Left kidney (tissue), 2 donors: ENCODE results near the gene MYT1. TPM values are rescaled to one million over a fixed set of nuclear protein-coding genes. Genes with fewer than 3 reads are reported as not detected.
"Not testable (repeated sequence)": the region's sequence is repeated elsewhere in the genome, so short reads cannot be mapped to it uniquely, and the experiment has no call there.

Source experiments
- DNase-seq: peaks from one replicate; pipeline ENCODE4 v3.0.0-alpha.2; 2013
- polyA plus RNA-seq: library from polyadenylated mRNA; unstranded; fragments of 120-200 nt; gene quantifications from one replicate; pipeline ENCODE4 v1.2.1, GENCODE V29; 2013; ENCODE audit not compliant: insufficient read length

MYT1 gene
- polyA plus RNA-seq, 1 donor = 0.33 TPM

DNA sequence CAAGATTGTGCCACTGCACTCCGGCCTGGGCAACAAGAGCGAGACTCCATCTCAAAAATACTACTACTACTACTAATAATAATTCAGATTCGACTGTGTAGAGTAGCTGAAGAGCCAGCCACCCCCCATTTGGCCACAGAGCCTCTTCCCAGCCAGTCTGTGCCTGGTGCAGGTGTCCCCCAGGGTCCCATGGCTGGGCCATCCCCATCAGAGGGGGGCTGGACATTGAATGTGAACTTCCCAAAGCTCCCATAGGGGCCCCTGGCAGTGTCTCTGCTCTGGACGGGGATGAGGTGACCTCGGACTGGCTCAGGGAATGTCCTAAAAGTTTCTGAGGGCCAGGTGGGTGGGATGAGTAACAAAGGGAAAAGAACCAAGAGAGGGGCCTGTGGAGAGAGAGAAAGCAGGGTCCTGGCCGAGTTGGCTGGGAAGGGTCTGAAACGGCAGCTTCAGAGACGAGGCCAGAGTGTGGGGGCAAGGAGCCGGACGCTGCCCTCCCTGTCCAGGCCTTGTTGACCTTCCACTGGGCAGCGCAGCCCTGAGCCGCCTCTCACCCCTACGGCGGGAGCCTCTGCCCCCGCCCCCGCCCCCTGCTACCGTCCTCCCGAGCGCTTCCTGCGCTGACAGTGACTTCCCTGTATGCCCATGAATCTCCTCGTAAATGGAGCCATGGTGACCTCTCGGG, 66.4 kb downstream of the MYT1 start:
- DNase-seq = no peak

DNA sequence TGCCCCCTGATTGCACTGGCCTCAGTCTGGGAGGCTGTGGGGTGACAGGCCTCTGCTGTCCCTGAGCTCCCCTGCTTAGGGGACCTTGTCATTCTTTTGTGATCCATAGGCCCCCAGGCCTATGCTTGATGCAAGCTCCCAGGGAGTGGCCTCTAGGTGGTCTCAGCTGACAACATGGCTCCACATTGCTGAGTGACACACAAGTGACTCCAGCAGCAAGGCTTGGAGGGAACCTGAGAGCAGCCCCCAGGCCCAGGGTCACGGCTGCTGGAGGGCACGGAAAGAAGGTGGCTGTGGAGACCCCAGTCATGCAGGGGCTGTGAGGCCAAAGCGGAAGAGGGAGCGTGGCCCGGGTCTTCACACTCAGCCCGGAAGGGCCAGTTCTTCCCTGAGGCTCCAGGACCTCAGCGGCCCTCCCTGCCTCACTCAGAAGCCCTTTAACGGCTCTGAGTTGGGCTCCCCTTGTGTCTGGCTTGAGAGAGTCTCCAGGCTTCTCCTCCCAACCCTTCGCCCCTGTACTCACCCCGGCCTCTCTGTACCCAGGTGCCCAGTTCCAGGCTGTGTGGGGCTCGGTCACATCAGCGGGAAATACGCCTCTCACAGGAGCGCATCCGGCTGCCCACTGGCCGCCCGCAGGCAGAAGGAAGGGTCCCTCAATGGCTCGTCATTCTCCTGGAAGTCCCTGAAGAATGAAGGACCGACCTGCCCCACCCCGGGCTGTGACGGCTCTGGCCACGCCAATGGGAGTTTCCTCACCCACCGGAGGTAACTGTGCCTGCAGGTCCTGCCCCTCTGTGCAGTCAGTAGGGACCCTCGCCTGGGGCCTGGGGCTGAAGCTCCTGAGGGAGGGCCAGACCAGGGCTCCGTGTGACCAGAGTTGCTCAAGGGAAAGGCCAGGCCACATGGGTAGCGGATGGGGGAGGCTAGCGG, 67.6 kb downstream of the MYT1 start:
- DNase-seq = no peak

DNA sequence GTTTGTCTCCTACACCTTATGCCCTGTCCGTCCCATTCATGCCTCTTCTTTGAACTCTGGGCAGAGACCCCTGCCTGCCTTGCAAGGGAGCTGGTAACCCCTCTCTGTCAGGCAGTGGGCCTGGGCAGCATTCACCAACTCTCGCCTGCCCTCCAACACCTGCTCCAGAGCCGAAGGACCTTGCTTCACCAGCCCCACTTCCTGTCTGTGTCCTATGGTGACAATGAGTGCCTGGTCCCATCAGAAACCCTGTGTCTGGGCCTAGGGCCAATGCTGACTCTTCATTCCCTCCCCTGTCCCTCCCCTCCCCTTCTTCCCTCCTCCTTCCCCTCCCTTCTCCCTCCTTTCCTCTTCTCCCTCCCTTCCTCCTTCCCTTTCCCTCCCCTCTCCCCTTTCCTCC, 68.5 kb downstream of the MYT1 start:
- DNase-seq = no peak

DNA sequence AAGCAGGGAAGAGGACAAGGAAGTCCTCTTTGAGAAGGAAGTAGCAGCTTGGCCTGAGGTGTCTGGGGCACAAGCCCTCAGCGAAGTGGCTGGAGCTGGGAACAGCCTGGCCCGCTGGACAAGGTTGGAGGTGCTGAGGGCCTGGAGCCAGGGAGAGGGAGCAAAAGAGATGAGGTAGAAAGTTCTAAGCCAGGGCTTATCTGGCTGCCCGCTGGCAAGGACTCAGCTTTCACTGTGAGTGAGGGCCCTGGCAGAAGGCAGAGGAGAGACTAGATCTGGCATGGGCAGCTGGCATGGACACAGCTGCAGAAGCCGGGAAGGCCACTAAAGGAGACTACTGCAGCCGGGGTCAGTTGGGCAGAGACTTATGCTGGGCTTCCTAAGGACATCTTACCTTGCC, 69.5 kb downstream of the MYT1 start:
- DNase-seq = no peak

DNA sequence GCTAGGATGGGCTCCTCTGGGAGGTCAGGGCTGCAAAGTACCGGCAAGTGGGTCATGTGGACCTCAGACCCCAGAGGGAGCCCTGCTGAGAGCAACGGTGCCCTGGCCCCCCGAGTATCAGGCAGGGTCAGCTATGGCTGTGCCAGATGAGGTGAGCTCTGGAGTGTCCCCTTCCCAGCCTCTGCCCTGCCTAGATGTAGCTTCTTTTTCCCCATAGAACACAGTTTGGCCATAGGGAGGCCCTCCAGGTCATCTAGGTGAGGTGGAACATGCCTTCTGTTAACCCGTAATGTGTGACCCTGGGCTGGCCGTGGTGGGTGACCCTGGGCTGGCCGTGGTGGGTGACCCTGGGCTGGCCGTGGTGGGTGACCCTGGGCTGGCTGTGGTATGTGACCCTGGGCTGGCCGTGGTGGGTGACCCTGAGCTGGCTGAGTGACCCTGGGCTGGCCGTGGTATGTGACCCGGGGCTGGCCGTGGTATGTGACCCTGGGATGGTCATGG, 70.1 kb downstream of the MYT1 start:
- no peak for DNase-seq

DNA sequence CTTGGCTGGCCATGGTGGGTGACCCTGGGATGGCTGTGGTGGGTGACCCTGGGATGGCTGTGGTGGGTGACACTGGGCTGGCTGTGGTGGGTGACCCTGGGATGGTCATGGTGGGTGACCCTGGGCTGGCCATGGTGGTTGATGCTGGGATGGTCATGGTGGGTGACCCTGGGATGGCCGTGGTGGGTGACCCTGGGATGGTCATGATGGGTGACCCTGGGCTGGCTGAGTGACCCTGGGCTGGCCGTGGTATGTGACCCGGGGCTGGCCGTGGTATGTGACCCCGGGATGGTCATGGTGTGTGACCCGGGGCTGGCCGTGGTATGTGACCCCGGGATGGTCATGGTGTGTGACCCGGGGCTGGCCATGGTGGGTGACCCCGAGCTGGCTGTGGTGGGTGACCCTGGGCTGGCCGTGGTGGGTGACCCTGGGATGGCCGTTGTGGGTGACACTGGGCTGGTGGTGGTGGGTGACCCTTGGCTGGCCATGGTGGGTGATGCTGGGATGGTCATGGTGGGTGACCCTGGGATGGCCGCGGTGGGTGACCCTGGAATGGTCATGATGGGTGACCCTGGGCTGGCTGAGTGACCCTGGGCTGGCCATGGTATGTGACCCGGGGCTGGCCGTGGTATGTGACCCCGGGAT, 70.8 kb downstream of the MYT1 start:
- DNase-seq = not testable (repeated sequence)

DNA sequence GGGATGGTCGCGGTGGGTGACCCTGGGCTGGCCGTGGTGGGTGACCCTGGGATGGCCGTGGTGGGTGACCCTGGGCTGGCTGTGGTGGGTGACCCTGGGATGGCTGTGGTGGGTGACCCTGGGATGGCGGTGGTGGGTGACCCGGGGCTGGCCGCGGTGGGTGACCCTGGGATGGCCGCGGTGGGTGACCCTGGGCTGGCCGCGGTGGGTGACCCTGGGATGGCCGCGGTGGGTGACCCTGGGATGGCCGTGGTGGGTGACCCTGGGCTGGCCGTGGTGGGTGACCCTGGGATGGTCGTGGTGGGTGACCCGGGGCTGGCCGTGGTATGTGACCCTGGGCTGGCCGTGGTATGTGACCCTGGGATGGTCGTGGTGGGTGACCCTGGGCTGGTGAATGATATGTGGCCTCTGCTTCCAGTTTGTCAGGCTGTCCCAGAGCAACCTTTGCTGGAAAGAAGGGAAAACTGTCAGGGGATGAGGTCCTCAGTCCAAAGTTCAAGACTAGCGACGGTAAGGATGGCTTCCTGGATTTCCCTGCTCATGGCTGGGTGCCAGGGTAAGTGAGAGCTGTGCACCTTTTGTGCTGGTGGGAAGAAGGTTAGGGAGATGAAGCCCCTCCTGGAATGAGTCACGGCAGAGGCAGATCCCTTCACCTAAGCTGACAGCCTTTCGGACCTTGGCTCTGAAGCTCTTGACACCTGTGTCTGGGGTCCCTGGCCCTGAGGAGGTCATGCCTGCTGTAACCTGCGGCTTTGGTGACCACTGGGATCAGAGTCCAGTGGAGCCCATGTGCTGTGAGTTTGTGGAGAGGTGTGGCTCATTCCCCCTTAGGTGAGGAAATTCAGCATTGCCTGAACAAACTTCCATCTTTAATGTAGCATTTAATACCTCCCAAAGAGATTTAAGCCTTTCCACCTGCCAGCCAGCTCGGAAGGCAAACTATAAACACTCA, 72.2 kb downstream of the MYT1 start:
- DNase-seq = no peak

DNA sequence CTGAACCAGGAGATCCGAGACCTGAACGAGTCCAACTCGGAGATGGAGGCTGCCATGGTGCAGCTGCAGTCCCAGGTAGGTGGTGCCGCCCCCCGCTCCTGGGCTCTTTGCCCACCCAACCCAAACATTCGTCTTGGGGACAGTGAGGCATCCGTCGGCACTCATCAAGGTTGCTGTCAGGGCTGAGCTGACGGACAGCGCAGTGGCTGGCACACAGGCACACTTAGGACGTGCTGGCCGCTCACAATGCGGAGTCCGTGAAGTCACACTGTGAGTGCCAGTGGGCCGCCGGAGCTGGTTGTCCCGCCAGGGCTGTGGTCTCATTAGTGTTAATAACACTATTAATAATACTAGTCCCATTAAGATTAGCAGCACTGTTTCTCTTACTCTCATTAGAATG, 73.1 kb downstream of the MYT1 start:
- DNase-seq = no peak

DNA sequence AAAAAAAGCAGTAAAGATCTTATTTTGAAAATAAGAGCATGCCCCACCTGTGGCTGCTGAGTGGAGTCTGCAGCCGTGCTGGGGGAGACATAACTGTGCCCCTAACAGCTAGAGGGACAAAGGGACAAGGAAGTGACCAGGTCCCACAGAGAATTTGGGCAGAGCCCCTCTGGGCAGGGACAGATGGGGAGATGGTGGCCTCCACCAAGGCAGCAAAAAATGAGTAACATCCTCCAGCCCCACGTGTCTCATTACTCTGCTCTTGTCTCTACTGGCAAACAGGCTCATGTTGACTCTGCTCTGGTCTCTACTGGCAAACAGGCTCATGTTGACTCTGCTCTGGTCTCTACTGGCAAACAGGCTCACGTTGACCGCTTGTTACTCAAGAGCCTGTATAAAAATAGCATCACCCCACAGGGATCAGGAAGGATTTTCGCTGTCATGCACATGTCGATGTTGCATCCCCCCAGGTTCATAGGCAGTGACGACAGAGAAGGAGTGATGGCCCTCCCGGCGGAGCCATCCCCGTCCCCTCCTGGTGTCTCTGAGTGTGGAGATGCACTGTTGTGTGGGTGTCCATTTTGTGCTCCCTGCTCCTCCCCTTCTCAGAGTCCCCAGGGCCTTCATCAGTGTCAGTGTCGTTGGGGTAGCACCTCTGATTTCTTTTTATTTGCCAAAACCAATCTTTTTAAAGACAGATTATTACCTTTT, 74.0 kb downstream of the MYT1 start:
- no peak for DNase-seq

DNA sequence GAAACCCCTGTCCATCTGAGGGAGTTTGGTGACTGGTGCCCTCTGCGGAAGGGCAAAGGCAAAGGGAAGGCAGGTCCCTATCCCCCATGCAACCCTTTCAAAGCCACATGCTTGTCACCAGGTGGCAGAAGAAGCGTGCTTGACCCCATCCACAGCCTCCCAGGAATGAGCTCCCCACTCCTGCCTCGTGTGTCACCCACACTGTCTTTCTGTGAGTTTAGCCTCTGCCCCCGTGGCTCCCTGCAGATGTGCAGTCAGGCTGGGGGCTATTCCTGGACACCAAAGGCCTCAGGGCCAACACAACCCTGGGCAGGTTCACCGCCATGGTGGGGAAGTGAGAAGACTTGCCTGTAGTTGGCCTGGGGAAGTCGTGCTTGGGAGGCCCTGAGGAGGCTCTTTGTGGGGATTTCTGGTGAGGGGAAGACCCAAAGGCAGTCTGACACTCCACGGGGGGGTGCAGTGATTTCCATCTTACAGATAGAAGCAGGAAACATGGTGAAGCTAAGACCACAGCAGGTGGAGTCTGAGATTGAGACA, 74.7 kb downstream of the MYT1 start:
- no peak for DNase-seq

DNA sequence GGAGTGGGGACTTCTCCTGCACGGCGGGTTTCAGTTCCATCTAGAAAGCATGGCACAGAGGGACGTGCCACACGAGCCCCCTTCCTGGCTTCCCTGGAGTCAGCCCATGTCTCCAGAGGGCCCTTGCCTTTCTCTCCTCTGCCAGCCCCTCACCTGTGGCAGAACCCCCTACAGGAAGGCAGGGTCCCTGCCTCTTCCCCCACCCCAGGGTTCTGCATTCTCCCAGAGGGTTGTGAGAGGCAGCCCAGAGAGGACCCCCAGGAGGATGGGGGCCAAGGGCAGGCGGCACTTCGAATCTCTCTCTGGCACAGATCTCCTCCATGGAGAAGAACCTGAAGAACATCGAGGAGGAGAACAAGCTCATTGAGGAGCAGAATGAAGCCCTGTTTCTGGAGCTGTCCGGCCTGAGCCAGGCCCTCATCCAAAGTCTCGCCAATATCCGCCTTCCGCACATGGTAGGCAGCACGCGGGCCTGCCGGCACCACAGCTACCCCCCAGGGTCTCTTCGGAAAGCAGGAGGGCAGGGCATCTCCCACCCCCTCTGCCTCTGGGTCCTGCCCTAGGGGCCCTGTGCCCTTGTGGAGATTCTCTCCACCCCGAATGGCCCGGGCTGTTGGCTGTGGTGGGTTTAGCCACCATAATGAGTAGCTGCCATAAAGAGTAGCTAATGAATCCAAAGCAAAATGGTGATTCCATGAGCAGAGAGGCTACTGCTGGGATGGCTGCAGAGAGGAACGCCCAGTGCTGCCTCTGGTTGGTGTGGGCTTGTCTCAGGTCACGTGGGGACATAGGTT, 75.4 kb downstream of the MYT1 start:
- no peak for DNase-seq

DNA sequence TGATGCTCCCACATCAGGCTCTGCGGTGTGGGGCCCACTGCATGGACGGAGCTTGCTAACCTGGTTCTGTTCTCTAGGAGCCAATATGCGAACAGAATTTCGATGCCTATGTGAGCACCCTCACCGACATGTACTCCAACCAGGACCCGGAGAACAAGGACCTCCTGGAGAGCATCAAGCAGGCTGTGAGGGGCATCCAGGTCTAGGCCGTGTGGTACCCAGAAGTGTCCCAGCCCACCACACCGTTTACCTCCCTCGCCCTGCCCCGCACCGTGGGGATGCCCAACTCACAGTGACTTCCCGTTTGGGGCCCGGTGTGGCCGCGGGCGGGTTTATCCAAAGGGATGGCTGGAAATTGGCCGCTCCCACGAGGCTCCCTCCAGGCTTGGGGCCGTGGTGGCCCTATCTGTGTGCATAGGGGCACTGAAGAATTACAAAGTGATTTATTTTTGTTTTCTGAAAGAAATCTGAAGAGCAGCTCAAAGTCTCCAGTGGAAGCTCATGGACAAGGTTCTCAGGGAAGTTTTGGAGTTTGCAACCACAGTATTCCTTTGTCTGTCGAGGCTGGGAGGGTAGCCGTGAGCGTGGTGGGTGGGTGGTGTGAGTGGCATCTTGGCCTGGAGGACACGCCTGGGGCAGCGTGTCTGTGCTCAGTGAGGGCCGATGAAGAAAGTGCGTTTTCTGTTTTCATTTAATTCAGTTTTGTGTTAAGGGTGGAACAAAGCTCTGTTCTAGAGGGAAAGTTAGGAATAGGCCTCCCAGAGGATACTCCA, 76.2 kb downstream of the MYT1 start:
- no peak for DNase-seq

DNA sequence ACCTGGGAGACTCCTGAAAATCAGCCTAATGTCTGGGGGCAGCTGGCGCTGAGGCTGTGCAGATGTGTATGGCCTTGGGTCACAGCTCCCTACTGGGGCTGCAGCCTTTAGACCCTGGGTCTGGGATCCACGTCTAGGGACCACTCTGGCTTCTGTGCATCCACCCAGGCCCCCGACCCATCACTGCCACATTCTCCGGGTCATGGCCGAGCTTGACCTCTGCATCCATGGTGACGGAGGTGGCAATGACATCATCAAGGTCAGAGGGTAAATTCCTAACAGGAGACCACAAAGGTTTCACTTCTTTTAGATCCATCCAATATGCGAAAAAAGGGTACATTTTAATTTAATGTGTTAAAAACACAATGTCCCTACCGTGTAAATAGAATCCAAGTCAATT, 76.8 kb downstream of the MYT1 start:
- DNase-seq = no peak

DNA sequence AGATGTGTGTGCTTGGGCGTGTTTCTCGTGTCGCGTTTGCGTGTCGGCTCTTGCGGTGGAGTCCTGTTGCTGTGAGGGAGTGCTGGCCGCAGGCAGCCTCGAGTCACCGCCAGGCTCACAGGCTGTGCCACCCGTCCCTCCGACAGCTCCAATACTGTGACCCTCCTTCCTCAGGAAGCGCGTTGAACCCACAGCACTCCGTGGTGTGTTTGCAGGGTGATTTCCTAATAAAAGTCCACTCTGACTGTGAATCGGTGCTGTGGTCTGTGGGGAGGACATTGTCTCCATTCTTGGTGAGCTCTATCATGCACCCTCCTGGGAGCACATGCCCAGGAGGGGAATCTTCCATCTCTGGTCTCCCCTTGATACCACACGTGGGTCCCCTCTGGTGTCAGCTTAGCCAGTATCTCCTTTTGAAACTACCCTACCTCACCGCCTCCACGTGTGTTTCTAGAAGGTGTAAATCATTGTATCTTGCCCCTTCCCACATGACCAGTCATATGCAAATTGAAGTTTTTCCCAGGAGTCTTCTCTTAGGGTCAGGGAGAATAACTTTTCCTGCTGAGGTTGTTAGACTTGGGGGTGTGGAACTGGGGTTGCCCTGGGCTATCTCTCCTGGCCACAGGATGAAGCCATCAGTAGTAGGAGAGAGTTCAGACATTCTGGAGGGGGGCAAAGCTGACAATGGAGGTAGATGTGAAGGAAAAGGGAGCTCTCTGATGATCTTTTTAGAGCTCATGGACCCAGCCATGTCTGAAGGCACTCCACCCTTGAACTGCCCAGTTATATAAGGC, 77.9 kb downstream of the MYT1 start:
- DNase-seq = no peak

DNA sequence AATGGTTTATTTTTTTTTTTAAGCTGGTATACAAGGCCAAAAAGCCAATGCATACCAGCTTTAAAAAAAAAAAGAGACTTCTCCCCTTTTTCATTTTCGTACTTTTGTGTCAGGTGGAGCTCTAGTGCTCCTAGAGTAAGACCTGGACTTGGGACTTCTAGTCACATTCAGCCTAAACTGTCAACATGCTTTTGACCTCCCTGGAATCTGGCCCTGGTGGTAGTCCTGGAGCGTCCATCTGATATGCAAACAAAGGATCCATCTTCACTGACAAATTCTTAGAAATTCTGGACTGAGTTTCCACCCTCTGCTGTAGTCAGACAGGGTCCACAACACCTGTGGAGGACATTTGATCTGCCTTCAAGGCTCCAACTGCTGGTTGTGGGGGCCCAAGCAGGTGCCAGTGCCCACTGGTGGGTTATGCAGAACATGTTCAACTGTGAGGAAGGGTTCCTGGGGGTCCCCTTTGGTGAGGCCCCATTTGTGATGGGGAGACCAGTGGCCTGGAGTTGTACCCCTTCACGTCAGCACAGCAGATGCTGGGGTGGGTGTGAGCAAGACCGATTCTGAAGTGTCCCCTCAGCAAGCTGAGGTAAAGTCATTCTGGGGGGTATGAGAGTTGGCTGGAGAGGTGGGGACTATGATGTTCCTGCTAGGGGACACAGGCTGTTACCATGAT, 78.7 kb downstream of the MYT1 start:
- no peak for DNase-seq

DNA sequence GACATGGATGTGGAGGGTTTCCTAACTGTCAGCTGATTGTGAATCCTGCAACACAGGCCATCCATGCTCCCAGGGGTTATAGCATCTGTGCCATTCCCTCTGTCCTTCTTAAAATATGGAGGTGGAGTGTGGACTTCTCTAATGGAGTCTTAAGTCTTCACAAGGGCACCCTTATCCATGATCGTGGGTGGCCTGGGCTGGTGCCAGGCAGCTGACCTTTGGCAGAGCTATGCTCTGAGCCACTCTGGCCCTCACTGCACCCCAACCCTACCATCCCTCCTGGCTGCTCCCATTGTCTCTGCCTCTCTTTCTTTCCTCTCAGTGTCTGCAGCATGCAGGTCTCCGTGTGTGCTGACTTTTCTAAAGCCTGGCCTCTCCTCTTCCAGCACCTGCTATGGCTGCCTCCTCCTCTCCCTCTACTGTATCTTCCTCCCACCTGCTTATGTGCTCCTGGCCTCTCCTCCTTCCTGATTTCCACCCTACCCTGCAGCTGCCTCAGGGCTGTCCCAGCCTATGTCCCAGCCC, 80.1 kb downstream of the MYT1 start:
- no peak for DNase-seq

DNA sequence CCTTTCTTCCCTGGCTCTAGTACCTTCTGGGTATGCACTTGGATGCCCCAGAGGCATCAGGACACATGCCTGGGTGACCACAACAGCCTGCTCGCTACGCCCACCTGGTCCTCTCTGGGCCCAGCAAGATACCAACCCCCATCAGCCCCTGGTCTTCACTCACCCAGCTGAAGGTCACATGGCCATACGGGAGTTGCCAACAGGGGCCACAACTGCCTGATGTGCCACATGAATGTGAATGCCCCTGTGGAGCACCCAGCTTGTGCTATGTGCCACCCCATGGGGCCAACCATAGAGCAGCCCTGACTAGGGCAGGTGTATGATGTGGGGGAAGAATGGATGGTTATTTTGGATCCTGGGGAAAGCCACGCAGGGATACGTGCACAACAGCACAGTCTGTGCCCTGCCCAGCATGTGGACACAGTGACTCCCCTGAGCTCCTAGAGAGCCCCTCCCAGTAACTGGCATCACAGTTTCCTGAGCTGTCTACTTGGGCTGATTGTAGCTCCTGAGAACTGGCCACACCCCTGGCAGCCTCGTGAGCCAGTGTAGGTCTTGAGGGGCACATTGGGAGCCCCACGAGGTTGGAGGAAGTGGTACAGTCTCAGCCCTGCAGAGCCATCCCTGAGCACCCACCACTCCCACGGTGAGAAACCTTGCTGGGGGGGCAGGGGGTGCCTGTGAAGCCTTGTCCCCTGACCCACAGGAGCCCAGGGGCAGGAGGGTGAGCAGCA, 80.8 kb downstream of the MYT1 start:
- no peak for DNase-seq
